Right atrium auricular region (tissue), 2 donors: Measurements from ENCODE around the gene FAM118A. TPM values are rescaled to one million over a fixed set of nuclear protein-coding genes. Genes with fewer than 3 reads are reported as not detected.
"Not testable (repeated sequence)": the region's sequence is repeated elsewhere in the genome, so short reads cannot be mapped to it uniquely, and the experiment has no call there.

ENCODE experiments used
- DNase-seq: peaks from one replicate; pipeline ENCODE4 v3.0.0-alpha.2; 2019; ENCODE audit warnings: low spot score
- H3K27ac ChIP-seq, 2 donors: fragments of 200-600 bp; sonication (generic); 1 replicate in 1 of 2; 2 replicates in 1 of 2; pipeline ENCODE4 v1.5.1; 2016 to 2019
- H3K27me3 ChIP-seq, 2 donors: fragments of 200-600 bp; sonication (generic); one replicate each; pipeline versions ENCODE4 v1.5.1 to v1.6.0; 2017 to 2019
- H3K36me3 ChIP-seq: fragments of 200-600 bp; sonication (generic); one replicate; pipeline ENCODE4 v1.5.1; 2016
- H3K4me1 ChIP-seq, 2 donors: fragments of 200-600 bp; sonication (generic); one replicate each; pipeline versions ENCODE4 v1.5.1 to v1.6.0; 2017 to 2019
- H3K4me3 ChIP-seq, 2 donors: fragments of 200-600 bp; sonication (generic); 1 replicate in 1 of 2; 2 replicates in 1 of 2; pipeline ENCODE4 v1.5.1; 2017 to 2019; ENCODE audit warnings: mild to moderate bottlenecking in 1 of 2, moderate library complexity in 1 of 2
- H3K9me3 ChIP-seq, 2 donors: fragments of 200-600 bp; sonication (generic); one replicate each; pipeline ENCODE4 v1.5.1; 2019
- CTCF ChIP-seq, 2 donors: fragments of 200-600 bp; sonication (generic); IDR thresholded peaks; one replicate each; pipeline ENCODE4 v1.5.1; 2019; ENCODE audit warnings: antibody characterized with exemption in 2 of 2
- total RNA-seq, 2 donors: library from RNA; depleted of rRNA; stranded (reverse); fragments of >200 nt; gene quantifications; one replicate each; pipeline ENCODE4 v1.1.0, GENCODE V29; 2016

Gene FAM118A
- total RNA-seq, 2 donors from 2014 or later: 11.6 to 12.4 TPM

- Histone ChIP-seq H3K4me1 (no peaks in the 10 kb centered on the region), H3K36me3 (no peaks in the 10 kb centered on the region), H3K9me3 (no peaks in the 10 kb centered on the region), H3K4me3 (no peak overlapping the region), H3K27ac (no peak overlapping the region), H3K27me3 (no peaks in the 10 kb centered on the region)
- DNase-seq: no peak
- TF ChIP-seq CTCF (IDR thresholded peaks at IDR 0.05): no peak
These were observed 47.8 kb downstream of the FAM118A start for GRCh38 chr22:45357490-45357889.

- no peak overlapping the region for H3K4me3 ChIP-seq
- no peaks in the 10 kb centered on the region for H3K27me3 ChIP-seq
- H3K27ac ChIP-seq: no peak overlapping the region
- no peak for DNase-seq
- no peaks in the 10 kb centered on the region for H3K36me3 ChIP-seq
- TF ChIP-seq CTCF (IDR thresholded peaks at IDR 0.05): no peak
- H3K9me3 ChIP-seq: no peaks in the 10 kb centered on the region
- no peaks in the 10 kb centered on the region for H3K4me1 ChIP-seq
These were observed 48.4 kb downstream of the FAM118A start for GRCh38 chr22:45358127-45358526.

GRCh38 chr22:45359627-45360026 is 49.9 kb downstream of the FAM118A start:
- Histone ChIP-seq H3K27ac (no peak overlapping the region), H3K9me3 (no peaks in the 10 kb centered on the region), H3K27me3 (no peaks in the 10 kb centered on the region), H3K36me3 (no peaks in the 10 kb centered on the region), H3K4me3 (no peak overlapping the region), H3K4me1 (no peaks in the 10 kb centered on the region)
- DNase-seq: no peak
- TF ChIP-seq CTCF (IDR thresholded peaks at IDR 0.05): no peak

- no peak for DNase-seq
- Histone ChIP-seq H3K27me3 (no peaks in the 10 kb centered on the region), H3K9me3 (peaks cover 0 to 15% of the 10 kb centered on the region in 2 donors), H3K36me3 (no peaks in the 10 kb centered on the region), H3K27ac (no peak overlapping the region), H3K4me1 (no peaks in the 10 kb centered on the region), H3K4me3 (no peak overlapping the region)
- TF ChIP-seq CTCF (IDR thresholded peaks at IDR 0.05): no peak
These were observed 57.0 kb downstream of the FAM118A start for GRCh38 chr22:45366713-45367112.

- not testable (repeated sequence) for H3K4me3 ChIP-seq, H3K36me3 ChIP-seq, H3K27ac ChIP-seq, H3K9me3 ChIP-seq, H3K4me1 ChIP-seq, DNase-seq, H3K27me3 ChIP-seq
These were observed 63.9 kb downstream of the FAM118A start for GRCh38 chr22:45373592-45373991.

GRCh38 chr22:45376009-45376408 is 66.3 kb downstream of the FAM118A start:
- H3K4me1 ChIP-seq: no peaks in the 10 kb centered on the region
- no peaks in the 10 kb centered on the region for H3K27me3 ChIP-seq
- H3K27ac ChIP-seq: no peak overlapping the region
- no peaks in the 10 kb centered on the region for H3K9me3 ChIP-seq
- TF ChIP-seq CTCF (IDR thresholded peaks at IDR 0.05): no peak
- H3K4me3 ChIP-seq: no peak overlapping the region
- DNase-seq: no peak
- H3K36me3 ChIP-seq: no peaks in the 10 kb centered on the region
